Skeletal muscle tissue (tissue), 4 donors: ENCODE data around the gene TCOF1. TPM values are rescaled to one million over a fixed set of nuclear protein-coding genes. Genes with fewer than 3 reads are reported as not detected.

Source experiments
- H3K27ac ChIP-seq: one replicate; pipeline ENCODE4 v1.7.0; 2013; ENCODE audit warnings: mild to moderate bottlenecking, low read depth, low read length, inconsistent platforms
- H3K27me3 ChIP-seq, 3 donors: one replicate each; pipeline ENCODE4 v1.7.0; 2013; ENCODE audit warnings: low read length in 3 of 3; ENCODE audit not compliant: control insufficient read depth in 3 of 3, insufficient read depth in 3 of 3
- H3K36me3 ChIP-seq, 3 donors: one replicate each; pipeline ENCODE4 v1.7.0; 2013; ENCODE audit warnings: low read length in 3 of 3; ENCODE audit not compliant: control insufficient read depth in 3 of 3, insufficient read depth in 3 of 3
- H3K4me1 ChIP-seq, 3 donors: one replicate each; pipeline ENCODE4 v1.7.0; 2013; ENCODE audit warnings: low read length in 3 of 3, mild to moderate bottlenecking in 3 of 3; ENCODE audit not compliant: control insufficient read depth in 3 of 3, insufficient read depth in 3 of 3
- H3K4me3 ChIP-seq, 3 donors: one replicate each; pipeline ENCODE4 v1.7.0; 2013; ENCODE audit warnings: low read length in 3 of 3
- H3K9ac ChIP-seq, 3 donors: one replicate each; pipeline ENCODE4 v1.7.0; 2013; ENCODE audit warnings: low read length in 3 of 3, mild to moderate bottlenecking in 3 of 3, moderate library complexity in 2 of 3, low read depth in 1 of 3
- H3K9me3 ChIP-seq, 3 donors: one replicate each; pipeline ENCODE4 v1.7.0; 2013; ENCODE audit warnings: low read length in 3 of 3; ENCODE audit not compliant: control insufficient read depth in 3 of 3
- total RNA-seq: library from RNA; depleted of rRNA; stranded (reverse); fragments of >200 nt; gene quantifications from one replicate; pipeline ENCODE4 v1.2.3, GENCODE V29; 2014
- donor health status: Osteomylitis.

Gene TCOF1
- total RNA-seq, 1 donor from 2014 or later, result 7.3 TPM

- Histone ChIP-seq H3K4me3 (no peak overlapping the region), H3K9me3 (no peaks in the 10 kb centered on the region), H3K27me3 (no peaks in the 10 kb centered on the region), H3K4me1 (peaks cover 8 to 18% (median 18%) of the 10 kb centered on the region in 3 donors), H3K27ac (no peak overlapping the region), H3K9ac (no peak overlapping the region), H3K36me3 (no peaks in the 10 kb centered on the region)
These were observed 10.9 kb upstream of the TCOF1 start for GRCh38 chr5:150346592-150346991.

GRCh38 chr5:150347003-150347402 lies 10.5 kb upstream of the TCOF1 start:
- Histone ChIP-seq H3K27me3 (no peaks in the 10 kb centered on the region), H3K4me3 (no peak overlapping the region)

GRCh38 chr5:150347451-150347850 lies 10.0 kb upstream of the TCOF1 start:
- no peak overlapping the region for H3K27ac ChIP-seq
- no peaks in the 10 kb centered on the region for H3K27me3 ChIP-seq
- H3K4me3 ChIP-seq, result no peak overlapping the region
- H3K9me3 ChIP-seq, result no peaks in the 10 kb centered on the region
- H3K36me3 ChIP-seq, result no peaks in the 10 kb centered on the region
- peaks cover 8 to 18% (median 18%) of the 10 kb centered on the region in 3 donors for H3K4me1 ChIP-seq
- H3K9ac ChIP-seq, result no peak overlapping the region

More at GRCh38 chr5:150347003-150347402, 10.5 kb upstream of the TCOF1 start:
- H3K9ac ChIP-seq, result no peak overlapping the region
- no peaks in the 10 kb centered on the region for H3K36me3 ChIP-seq
- H3K9me3 ChIP-seq, result no peaks in the 10 kb centered on the region
- peaks cover 8 to 18% (median 18%) of the 10 kb centered on the region in 3 donors for H3K4me1 ChIP-seq
- no peak overlapping the region for H3K27ac ChIP-seq

GRCh38 chr5:150349681-150350275 lies 7.7 kb upstream of the TCOF1 start:
- peak overlapping the region in 1 of 3 donors; percentile 62 for H3K9ac ChIP-seq
- no peak overlapping the region for H3K4me3 ChIP-seq
- no peaks in the 10 kb centered on the region for H3K36me3 ChIP-seq
- H3K9me3 ChIP-seq, result no peaks in the 10 kb centered on the region
- H3K27ac ChIP-seq, result no peak overlapping the region
- H3K4me1 ChIP-seq, result peaks cover 8 to 18% (median 18%) of the 10 kb centered on the region in 3 donors
- H3K27me3 ChIP-seq, result no peaks in the 10 kb centered on the region

GRCh38 chr5:150350524-150351344 lies 6.8 kb upstream of the TCOF1 start:
- no peaks in the 10 kb centered on the region for H3K9me3 ChIP-seq
- peak overlapping the region in 1 of 3 donors; percentile 55 for H3K9ac ChIP-seq
- H3K4me3 ChIP-seq, result no peak overlapping the region
- H3K27ac ChIP-seq, result no peak overlapping the region
- H3K4me1 ChIP-seq, result peaks cover 8 to 18% (median 18%) of the 10 kb centered on the region in 3 donors
- H3K36me3 ChIP-seq, result no peaks in the 10 kb centered on the region
- H3K27me3 ChIP-seq, result no peaks in the 10 kb centered on the region

GRCh38 chr5:150352244-150353031 lies 5.1 kb upstream of the TCOF1 start:
- no peak overlapping the region for H3K9ac ChIP-seq
- no peaks in the 10 kb centered on the region for H3K36me3 ChIP-seq
- H3K4me3 ChIP-seq, result no peak overlapping the region
- H3K9me3 ChIP-seq, result no peaks in the 10 kb centered on the region
- H3K27me3 ChIP-seq, result no peaks in the 10 kb centered on the region
- H3K27ac ChIP-seq, result no peak overlapping the region
- H3K4me1 ChIP-seq, result peaks cover 13 to 23% (median 18%) of the 10 kb centered on the region in 3 donors

GRCh38 chr5:150353032-150353675 lies 4.3 kb upstream of the TCOF1 start:
- Histone ChIP-seq H3K36me3 (no peaks in the 10 kb centered on the region), H3K9me3 (no peaks in the 10 kb centered on the region), H3K9ac (no peak overlapping the region), H3K27ac (no peak overlapping the region), H3K4me1 (peaks cover 16 to 26% (median 21%) of the 10 kb centered on the region in 3 donors), H3K27me3 (no peaks in the 10 kb centered on the region), H3K4me3 (no peak overlapping the region)

GRCh38 chr5:150355791-150356190 lies 1.7 kb upstream of the TCOF1 start:
- Histone ChIP-seq H3K4me1 (peaks cover 15 to 22% (median 16%) of the 10 kb centered on the region in 3 donors), H3K27me3 (no peaks in the 10 kb centered on the region), H3K4me3 (no peak overlapping the region), H3K27ac (no peak overlapping the region), H3K9me3 (no peaks in the 10 kb centered on the region), H3K36me3 (peaks cover 0 to 8% (median 5%) of the 10 kb centered on the region in 3 donors), H3K9ac (no peak overlapping the region)

GRCh38 chr5:150356575-150357294 lies 762 bp upstream of the TCOF1 start:
- no peak overlapping the region for H3K27ac ChIP-seq
- H3K27me3 ChIP-seq, result no peaks in the 10 kb centered on the region

More at GRCh38 chr5:150356575-150357294, 762 bp upstream of the TCOF1 start:
- H3K4me1 ChIP-seq, result peaks cover 11 to 16% (median 13%) of the 10 kb centered on the region in 3 donors
- H3K4me3 ChIP-seq, result peak overlapping the region; percentile 75 to 87 (median 79)
- H3K9ac ChIP-seq, result peak overlapping the region; percentile 42 to 71 (median 62)
- H3K9me3 ChIP-seq, result no peaks in the 10 kb centered on the region
- peaks cover 9 to 17% (median 15%) of the 10 kb centered on the region in 3 donors for H3K36me3 ChIP-seq
